HUES64 (cell line): ENCODE data around the gene C19orf67.

Experiments used
- H3K27ac ChIP-seq: 2 replicates; pipeline ENCODE4 v1.7.0; 2013; ENCODE audit warnings: low read depth, low read length, inconsistent platforms
- H3K27me3 ChIP-seq: 2 replicates; pipeline ENCODE4 v1.6.1; 2013; ENCODE audit warnings: mild to moderate bottlenecking, low read length; ENCODE audit not compliant: insufficient read depth
- H3K36me3 ChIP-seq: 2 replicates; pipeline ENCODE4 v1.6.1; 2013; ENCODE audit warnings: mild to moderate bottlenecking, low read length; ENCODE audit not compliant: insufficient read depth
- H3K4me1 ChIP-seq: 2 replicates; pipeline ENCODE4 v1.6.1; 2013; ENCODE audit warnings: mild to moderate bottlenecking, low read length, moderate library complexity; ENCODE audit not compliant: insufficient read depth
- H3K4me3 ChIP-seq: 2 replicates; pipeline ENCODE4 v1.5.1; 2013; ENCODE audit warnings: mild to moderate bottlenecking, low read length, moderate library complexity
- H3K9ac ChIP-seq: 2 replicates; pipeline ENCODE4 v1.6.1; 2013; ENCODE audit warnings: mild to moderate bottlenecking, low read depth, low read length
- H3K9me3 ChIP-seq: 2 replicates; pipeline ENCODE4 v1.6.1; 2013; ENCODE audit warnings: low read depth, low read length; ENCODE audit not compliant: insufficient read depth
- WGBS: fragments of 150-250, 120-280 bp; methylation state at CpG from one replicate; pipeline ENCODE4 v1.1.7; 2013; ENCODE audit warnings: missing lambda C conversion rate; 5-methylcytosine and 5-hydroxymethylcytosine counted together

The C19orf67 gene

GRCh38 chr19:14107581-14108461, 22.2 kb upstream of the C19orf67 start:
- H3K36me3 ChIP-seq, result peaks cover 7% of the 10 kb centered on the region; the same call in 1 of the 2 replicates
- H3K4me3 ChIP-seq, result no peak overlapping the region
- no peak overlapping the region for H3K9ac ChIP-seq
- H3K27ac ChIP-seq, result no peak overlapping the region
- H3K4me1 ChIP-seq, result peaks cover 11% of the 10 kb centered on the region
- H3K9me3 ChIP-seq, result no peaks in the 10 kb centered on the region
- H3K27me3 ChIP-seq, result no peaks in the 10 kb centered on the region
- 91% methylated on average over 23 of the region's 23 CpGs for WGBS

GRCh38 chr19:14106840-14107239, 21.3 kb upstream of the C19orf67 start:
- H3K27ac ChIP-seq, result no peak overlapping the region
- no peak overlapping the region for H3K4me3 ChIP-seq
- H3K4me1 ChIP-seq, result peaks cover 3% of the 10 kb centered on the region; the same call in 1 of the 2 replicates

GRCh38 chr19:14105680-14106079, 20.1 kb upstream of the C19orf67 start:
- Histone ChIP-seq H3K27me3 (no peaks in the 10 kb centered on the region), H3K4me3 (no peak overlapping the region), H3K9ac (no peak overlapping the region), H3K4me1 (no peaks in the 10 kb centered on the region), H3K9me3 (no peaks in the 10 kb centered on the region), H3K27ac (no peak overlapping the region), H3K36me3 (peaks cover 12% of the 10 kb centered on the region; the same call in 1 of the 2 replicates)
- 92% methylated on average over 8 of the region's 8 CpGs for WGBS

More at GRCh38 chr19:14106840-14107239, 21.3 kb upstream of the C19orf67 start:
- H3K9ac ChIP-seq, result no peak overlapping the region
- peaks cover 11% of the 10 kb centered on the region; the same call in 1 of the 2 replicates for H3K36me3 ChIP-seq
- no peaks in the 10 kb centered on the region for H3K9me3 ChIP-seq
- no peaks in the 10 kb centered on the region for H3K27me3 ChIP-seq
- 94% methylated on average over 16 of the region's 16 CpGs for WGBS

- Histone ChIP-seq H3K9ac (no peak overlapping the region), H3K9me3 (no peaks in the 10 kb centered on the region), H3K27ac (no peak overlapping the region), H3K27me3 (no peaks in the 10 kb centered on the region), H3K4me1 (no peaks in the 10 kb centered on the region), H3K36me3 (peaks cover 15% of the 10 kb centered on the region; the same call in 1 of the 2 replicates), H3K4me3 (no peak overlapping the region)
- WGBS, result 91% methylated on average over 1 of the region's 1 CpG
Measured at GRCh38 chr19:14103310-14103709, 17.7 kb upstream of the C19orf67 start.

GRCh38 chr19:14102756-14103155, 17.2 kb upstream of the C19orf67 start:
- Histone ChIP-seq H3K27me3 (no peaks in the 10 kb centered on the region), H3K9me3 (no peaks in the 10 kb centered on the region), H3K4me3 (no peak overlapping the region), H3K36me3 (peaks cover 15% of the 10 kb centered on the region; the same call in 1 of the 2 replicates), H3K9ac (no peak overlapping the region), H3K4me1 (no peaks in the 10 kb centered on the region), H3K27ac (no peak overlapping the region)
- WGBS, result 94% methylated on average over 10 of the region's 10 CpGs

GRCh38 chr19:14102102-14102696, 16.6 kb upstream of the C19orf67 start:
- no peaks in the 10 kb centered on the region for H3K4me1 ChIP-seq
- 94% methylated on average over 11 of the region's 11 CpGs for WGBS
- H3K27ac ChIP-seq, result no peak overlapping the region
- H3K9ac ChIP-seq, result no peak overlapping the region
- H3K36me3 ChIP-seq, result peaks cover 15% of the 10 kb centered on the region; the same call in 1 of the 2 replicates
- no peaks in the 10 kb centered on the region for H3K27me3 ChIP-seq
- H3K4me3 ChIP-seq, result no peak overlapping the region
- no peaks in the 10 kb centered on the region for H3K9me3 ChIP-seq

- Histone ChIP-seq H3K27ac (no peak overlapping the region), H3K4me3 (no peak overlapping the region), H3K4me1 (no peaks in the 10 kb centered on the region), H3K9me3 (no peaks in the 10 kb centered on the region), H3K36me3 (peaks cover 15% of the 10 kb centered on the region; the same call in 1 of the 2 replicates), H3K9ac (no peak overlapping the region), H3K27me3 (no peaks in the 10 kb centered on the region)
- 94% methylated on average over 6 of the region's 6 CpGs for WGBS
Measured at GRCh38 chr19:14101003-14101545, 15.5 kb upstream of the C19orf67 start.

- Histone ChIP-seq H3K27me3 (no peaks in the 10 kb centered on the region), H3K36me3 (peaks cover 8% of the 10 kb centered on the region; the same call in 1 of the 2 replicates), H3K9me3 (peaks cover 7% of the 10 kb centered on the region), H3K27ac (no peak overlapping the region), H3K4me1 (no peaks in the 10 kb centered on the region), H3K9ac (no peak overlapping the region), H3K4me3 (no peak overlapping the region)
- 88% methylated on average over 21 of the region's 21 CpGs for WGBS
Measured at GRCh38 chr19:14097532-14098151, 12.1 kb upstream of the C19orf67 start.

- Histone ChIP-seq H3K36me3 (peaks cover 4% of the 10 kb centered on the region; the same call in 1 of the 2 replicates), H3K4me3 (no peak overlapping the region), H3K9ac (no peak overlapping the region), H3K9me3 (peaks cover 7% of the 10 kb centered on the region), H3K27me3 (no peaks in the 10 kb centered on the region), H3K27ac (no peak overlapping the region), H3K4me1 (no peaks in the 10 kb centered on the region)
- 97% methylated on average over 11 of the region's 11 CpGs for WGBS
Measured at GRCh38 chr19:14096272-14096992, 10.8 kb upstream of the C19orf67 start.

GRCh38 chr19:14094854-14095253, 9.3 kb upstream of the C19orf67 start:
- Histone ChIP-seq H3K27me3 (no peaks in the 10 kb centered on the region), H3K4me3 (no peak overlapping the region), H3K9me3 (peaks cover 7% of the 10 kb centered on the region), H3K27ac (no peak overlapping the region), H3K4me1 (no peaks in the 10 kb centered on the region), H3K36me3 (no peaks in the 10 kb centered on the region), H3K9ac (no peak overlapping the region)
- 95% methylated on average over 7 of the region's 7 CpGs for WGBS
